Islet precursor cell (in vitro differentiated cells): ENCODE measurements around the gene CEP44.
A peak's percentile ranks its signal among the peaks of the same experiment; 100 is the strongest.
"Not testable (repeated sequence)": the region's sequence is repeated elsewhere in the genome, so short reads cannot be mapped to it uniquely, and the experiment has no call there.

Experiments
- DNase-seq: peaks from one replicate; pipeline ENCODE4 v3.0.0-alpha.2; 2018

The CEP44 gene

GRCh38 chr4:174279433-174280155, 4.1 kb upstream of the CEP44 start:
- DNase-seq: no peak

DNA sequence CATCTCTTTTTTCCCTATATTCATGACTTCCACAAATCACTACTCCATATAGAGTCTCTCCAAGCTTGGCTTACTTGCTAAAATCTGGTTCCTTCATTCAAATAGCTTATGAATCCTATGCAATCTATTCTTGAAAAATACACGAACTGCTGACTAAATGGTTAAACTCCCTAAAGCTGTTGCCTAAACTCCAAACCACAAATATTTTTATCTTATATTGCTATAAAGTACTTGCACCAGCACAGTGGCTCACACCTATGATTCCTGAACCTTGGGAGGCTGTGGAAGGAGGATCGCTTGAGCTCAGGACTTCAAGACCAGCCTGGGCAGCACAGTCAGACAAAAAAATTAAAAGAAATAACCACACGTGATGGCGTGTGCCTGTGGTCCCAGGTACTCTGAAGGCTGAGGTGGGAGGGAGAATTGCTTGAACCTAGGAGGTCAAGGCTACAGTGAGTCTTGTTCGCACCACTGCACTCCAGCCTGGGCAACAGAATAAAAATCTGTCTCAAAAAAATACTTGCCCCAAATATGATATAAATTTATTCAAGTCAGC, 2.5 kb upstream of the CEP44 start:
- DNase-seq: no peak

DNA sequence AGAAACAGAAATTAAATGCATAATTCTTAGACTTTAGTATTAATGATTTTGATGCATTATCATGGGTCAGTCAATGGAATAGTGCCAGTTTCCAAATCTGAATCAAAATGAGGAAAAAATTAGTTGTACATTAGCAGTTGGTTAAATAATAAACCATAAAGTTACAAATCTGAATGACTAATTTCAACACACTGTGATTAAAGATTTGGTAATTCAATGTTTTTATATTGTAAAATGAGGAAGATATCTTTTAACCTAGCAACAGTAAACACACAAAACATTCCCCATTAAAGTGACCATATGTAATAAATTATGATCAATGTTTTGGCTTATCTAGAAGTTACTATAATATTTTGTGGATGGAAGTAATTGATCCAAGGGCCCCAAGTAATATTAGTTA, 1.8 kb upstream of the CEP44 start:
- no peak for DNase-seq

GRCh38 chr4:174282836-174283506, 740 bp upstream of the CEP44 start:
- peak; percentile 95 for DNase-seq

GRCh38 chr4:174284487-174284886, 776 bp downstream of the CEP44 start:
- DNase-seq: no peak

GRCh38 chr4:174286870-174287269, 3.2 kb downstream of the CEP44 start:
- no peak for DNase-seq

DNA sequence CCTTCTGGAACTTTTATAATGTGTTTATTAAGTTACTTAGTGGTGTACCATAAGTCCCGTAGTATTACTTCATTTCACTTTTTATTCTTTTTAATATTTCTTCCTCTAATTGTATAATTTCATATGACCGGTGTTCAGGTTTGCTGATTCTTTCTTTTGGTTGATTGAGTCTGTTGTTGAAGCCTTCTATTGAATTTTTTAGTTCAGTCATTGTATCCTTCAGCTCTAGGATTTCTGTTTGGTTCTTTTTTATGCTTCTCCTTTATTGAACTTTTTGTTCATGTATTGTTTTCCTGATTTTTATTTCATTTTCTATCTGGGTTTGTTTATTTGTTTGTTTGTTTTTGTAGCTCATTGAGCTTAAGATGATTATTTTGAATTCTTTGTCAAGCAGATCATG, 8.8 kb downstream of the CEP44 start:
- no peak for DNase-seq

DNA sequence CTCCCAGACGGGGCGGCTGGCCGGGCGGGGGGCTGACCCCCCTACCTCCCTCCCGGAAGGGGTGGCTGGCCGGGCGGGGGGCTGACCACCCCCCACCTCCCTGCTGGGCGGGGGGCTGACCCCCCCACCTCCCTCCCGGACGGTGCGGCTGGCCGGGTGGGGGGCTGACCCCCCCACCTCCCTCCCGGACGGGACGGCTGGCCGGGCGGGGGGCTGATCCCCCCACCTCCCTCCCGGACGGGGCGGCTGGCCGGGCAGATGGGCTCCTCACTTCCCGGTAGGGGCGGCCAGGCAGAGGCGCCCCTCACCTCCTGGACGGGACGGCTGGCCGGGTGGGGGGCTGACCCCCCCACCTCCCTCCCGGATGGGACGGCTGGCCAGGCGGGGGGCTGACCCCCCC, 10.9 kb downstream of the CEP44 start:
- not testable (repeated sequence) for DNase-seq

DNA sequence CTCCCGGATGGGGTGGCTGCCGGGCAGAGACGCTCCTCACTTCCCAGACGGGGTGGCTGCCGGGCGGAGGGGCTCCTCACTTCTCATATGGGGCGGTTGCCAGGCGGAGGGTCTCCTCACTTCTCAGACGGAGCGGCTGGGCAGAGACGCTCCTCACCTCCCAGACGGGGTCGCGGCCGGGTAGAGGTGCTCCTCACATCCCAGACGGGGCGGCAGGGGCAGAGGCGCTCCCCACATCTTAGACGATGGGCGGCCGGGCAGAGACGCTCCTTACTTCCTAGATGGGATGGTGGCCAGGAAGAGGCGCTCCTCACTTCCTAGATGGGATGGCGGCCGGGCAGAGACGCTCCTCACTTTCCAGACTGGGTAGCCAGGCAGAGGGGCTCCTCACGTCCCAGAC, 11.4 kb downstream of the CEP44 start:
- DNase-seq: not testable (repeated sequence)

DNA sequence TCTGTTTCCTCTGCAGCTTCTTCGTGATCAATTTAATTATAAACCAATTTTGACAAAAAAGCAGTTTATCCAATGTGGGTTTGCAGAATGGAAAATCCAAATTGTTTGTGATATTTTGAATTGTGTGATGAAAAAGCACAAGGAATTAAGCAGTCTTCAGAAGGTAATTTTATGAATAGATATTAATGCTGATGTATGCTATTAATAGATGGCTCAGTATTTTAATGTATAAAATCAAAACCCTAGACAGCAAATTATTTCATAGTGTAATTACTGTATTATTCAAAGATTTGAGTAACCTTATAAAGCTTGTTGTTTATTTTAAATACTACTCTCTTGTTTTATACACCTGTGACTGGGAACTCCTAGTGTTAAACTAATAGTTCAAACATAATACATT, 20.0 kb downstream of the CEP44 start:
- DNase-seq: no peak

DNA sequence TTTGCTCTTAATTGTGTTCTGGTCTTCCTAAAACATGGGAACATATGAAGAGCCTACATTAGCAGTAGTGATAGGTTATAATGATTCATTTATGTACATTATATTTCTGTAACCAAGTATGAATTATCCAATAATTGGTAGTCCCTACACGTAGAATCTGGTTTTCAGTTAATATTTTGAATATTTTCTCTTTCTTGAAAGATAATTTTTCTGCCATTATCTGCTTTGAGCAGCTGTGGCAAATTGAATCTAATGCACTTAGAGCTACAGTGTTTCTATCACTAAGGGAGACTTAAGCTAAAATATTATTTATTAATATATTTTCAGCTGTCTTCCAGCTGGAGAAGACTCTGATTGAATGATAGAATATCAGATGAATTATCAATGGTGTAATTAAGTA, 21.0 kb downstream of the CEP44 start:
- DNase-seq: no peak

DNA sequence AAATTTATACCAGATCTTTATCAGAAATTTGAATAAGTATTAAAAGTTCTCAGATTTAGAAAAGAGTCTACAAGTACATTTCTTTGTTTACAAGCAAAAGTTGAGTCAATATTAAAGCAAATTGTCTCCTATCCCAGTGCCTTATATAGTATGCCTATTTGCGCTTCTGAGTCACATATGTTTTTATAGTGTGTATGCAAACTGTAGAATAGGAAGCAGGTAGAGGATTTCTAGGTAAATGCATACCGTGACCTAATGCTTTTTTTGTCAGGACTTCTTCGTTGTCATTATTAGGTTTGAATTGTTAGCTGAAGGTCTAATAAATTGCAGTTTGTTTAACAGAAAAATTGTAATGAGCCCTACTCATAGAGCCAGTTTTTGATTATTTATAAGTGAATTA, 22.2 kb downstream of the CEP44 start:
- no peak for DNase-seq

DNA sequence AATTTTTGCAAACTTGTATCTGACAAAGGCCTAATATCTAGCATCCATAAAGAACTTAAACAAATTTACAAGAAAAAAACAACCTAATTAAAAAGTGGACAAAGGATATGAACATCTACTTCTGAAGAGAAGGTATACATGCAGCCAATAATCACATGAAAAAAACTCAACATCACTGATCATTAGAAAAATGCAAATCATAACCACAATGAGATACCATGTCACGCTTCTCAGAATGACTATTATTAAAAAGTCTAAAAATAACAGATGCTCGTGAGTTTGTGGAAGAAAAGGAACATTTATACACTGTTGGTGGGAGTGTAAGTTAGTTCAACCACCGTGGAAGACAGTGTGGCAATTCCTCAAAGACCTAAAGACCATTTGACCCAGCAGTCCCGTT, 24.0 kb downstream of the CEP44 start:
- DNase-seq: no peak

DNA sequence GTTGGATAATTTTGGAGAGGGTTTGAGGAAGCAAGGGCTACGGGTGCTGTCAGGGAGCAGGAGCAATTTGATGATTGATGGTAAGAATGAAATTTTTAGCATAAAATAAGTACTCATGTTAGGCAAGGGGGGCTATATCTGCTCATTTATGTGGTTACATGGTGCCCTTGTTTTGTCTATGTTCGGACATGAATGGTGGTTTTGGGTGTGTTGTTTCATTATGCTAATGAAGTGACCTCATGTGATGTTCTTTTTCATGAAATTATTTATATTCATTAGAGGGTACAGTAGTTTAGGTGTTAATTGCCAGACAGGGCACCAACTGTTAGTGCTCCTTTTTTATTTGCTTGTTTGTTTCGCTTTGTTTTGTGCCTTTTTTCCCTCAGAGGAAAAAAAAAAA, 29.3 kb downstream of the CEP44 start:
- DNase-seq: no peak

GRCh38 chr4:174314274-174314673, 30.6 kb downstream of the CEP44 start:
- no peak for DNase-seq

DNA sequence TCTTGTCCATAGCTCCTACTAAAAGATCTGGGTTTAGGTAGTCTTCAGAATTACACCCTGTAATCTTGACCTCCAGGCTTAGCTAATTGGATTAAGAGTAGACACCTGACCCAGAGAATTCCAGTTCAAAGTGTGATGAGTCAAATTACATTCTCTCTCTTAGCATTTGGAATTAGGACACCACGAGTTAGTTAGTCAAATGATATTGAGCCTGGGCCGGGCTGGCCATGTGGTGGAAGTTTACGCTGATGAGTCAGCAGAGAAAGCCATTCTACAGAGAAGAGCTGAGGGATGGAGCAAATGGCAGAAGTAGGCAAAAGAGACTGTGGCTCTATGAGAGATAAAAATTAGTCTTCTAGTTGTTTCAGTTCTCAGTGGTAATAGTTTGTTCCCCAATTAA, 31.1 kb downstream of the CEP44 start:
- DNase-seq: peak; percentile 81

- no peak for DNase-seq
Observed at GRCh38 chr4:174316546-174316945, 32.8 kb downstream of the CEP44 start.

- DNase-seq: no peak
Observed at GRCh38 chr4:174316954-174317353, 33.2 kb downstream of the CEP44 start.

- no peak for DNase-seq
Observed at GRCh38 chr4:174317531-174317930, 33.8 kb downstream of the CEP44 start.

GRCh38 chr4:174318829-174319764, 35.4 kb downstream of the CEP44 start:
- no peak for DNase-seq

- DNase-seq: no peak
Observed at GRCh38 chr4:174320494-174321199, 36.9 kb downstream of the CEP44 start.

GRCh38 chr4:174324236-174324635, 40.5 kb downstream of the CEP44 start:
- DNase-seq: no peak

GRCh38 chr4:174324725-174325124, 41.0 kb downstream of the CEP44 start:
- DNase-seq: no peak
